ENCODE data around the gene PAWR. TPM values are rescaled to one million over a fixed set of nuclear protein-coding genes. Genes with fewer than 3 reads are reported as not detected.

Gene PAWR
- total RNA-seq, 1 experiment from 2014 or later = 55.3 TPM

GRCh38 chr12:79619872-79620562 lies 70.7 kb downstream of the PAWR start:
- intact Hi-C loops (cut with micrococcal nuclease; ENCODE audit: unreplicated experiment) = no loop called here
- no peak for DNase-seq (ENCODE audit: low spot score)
- Histone ChIP-seq H3K4me1 (ENCODE audit: insufficient read depth, low read length, poor library complexity, severe bottlenecking) (no peaks in the 10 kb centered on the region), H3K27ac (ENCODE audit: low read depth, low read length, poor library complexity, severe bottlenecking) (no peak overlapping the region), H3K27me3 (replicated peaks; ENCODE audit: insufficient read depth, low read depth, low read length, poor library complexity) (no peaks in the 10 kb centered on the region), H3K9me3 (ENCODE audit: low read depth, low read length, poor library complexity, severe bottlenecking) (no peaks in the 10 kb centered on the region), H3K36me3 (ENCODE audit: insufficient read depth, low read length, poor library complexity, severe bottlenecking) (peaks cover 4% of the 10 kb centered on the region), H3K4me3 (ENCODE audit: low read depth, low read length, poor library complexity, severe bottlenecking) (no peak overlapping the region)
- no TSS peak for BruUV-seq (replicated peaks)
- CTCF ChIA-PET = no interaction called here
- TF ChIP-seq CTCF (conservative IDR thresholded peaks at IDR 0.05; ENCODE audit: low read depth, low read length) (no peak), EZH2 (IDR thresholded peaks at IDR 0.05; ENCODE audit: borderline replicate concordance, low read depth, low read length, poor library complexity, severe bottlenecking) (no peak)
- POLR2A ChIA-PET (ENCODE audit: low non-redundant PET) = no interaction called here

- ChIA-PET POLR2A (ENCODE audit: low non-redundant PET) (no interaction called here), CTCF (no interaction called here)
- no TSS peak for BruUV-seq (replicated peaks)
- intact Hi-C loops (cut with micrococcal nuclease; ENCODE audit: unreplicated experiment) = no loop called here
- DNase-seq (ENCODE audit: low spot score) = no peak
- Histone ChIP-seq H3K9me3 (ENCODE audit: low read depth, low read length, poor library complexity, severe bottlenecking) (no peaks in the 10 kb centered on the region), H3K4me3 (ENCODE audit: low read depth, low read length, poor library complexity, severe bottlenecking) (no peak overlapping the region), H3K4me1 (ENCODE audit: insufficient read depth, low read length, poor library complexity, severe bottlenecking) (no peaks in the 10 kb centered on the region), H3K27me3 (replicated peaks; ENCODE audit: insufficient read depth, low read depth, low read length, poor library complexity) (no peaks in the 10 kb centered on the region), H3K36me3 (ENCODE audit: insufficient read depth, low read length, poor library complexity, severe bottlenecking) (peaks cover 4% of the 10 kb centered on the region), H3K27ac (ENCODE audit: low read depth, low read length, poor library complexity, severe bottlenecking) (no peak overlapping the region)
- no peak for TF ChIP-seq EZH2 (IDR thresholded peaks at IDR 0.05; ENCODE audit: borderline replicate concordance, low read depth, low read length, poor library complexity, severe bottlenecking)
- no peak for TF ChIP-seq CTCF (conservative IDR thresholded peaks at IDR 0.05; ENCODE audit: low read depth, low read length)
Observed at GRCh38 chr12:79618848-79619404, 71.8 kb downstream of the PAWR start.

GRCh38 chr12:79617696-79618095 lies 73.1 kb downstream of the PAWR start:
- ChIA-PET CTCF (no interaction called here), POLR2A (ENCODE audit: low non-redundant PET) (no interaction called here)
- no peaks in the 10 kb centered on the region for H3K4me1 ChIP-seq (ENCODE audit: insufficient read depth, low read length, poor library complexity, severe bottlenecking)
- no peak overlapping the region for H3K4me3 ChIP-seq (ENCODE audit: low read depth, low read length, poor library complexity, severe bottlenecking)
- no peaks in the 10 kb centered on the region for H3K27me3 ChIP-seq (replicated peaks; ENCODE audit: insufficient read depth, low read depth, low read length, poor library complexity)
- no TSS peak for BruUV-seq (replicated peaks)
- DNase-seq (ENCODE audit: low spot score) = no peak
- intact Hi-C loops (cut with micrococcal nuclease; ENCODE audit: unreplicated experiment) = no loop called here
- no peaks in the 10 kb centered on the region for H3K9me3 ChIP-seq (ENCODE audit: low read depth, low read length, poor library complexity, severe bottlenecking)
- peaks cover 4% of the 10 kb centered on the region for H3K36me3 ChIP-seq (ENCODE audit: insufficient read depth, low read length, poor library complexity, severe bottlenecking)
- no peak for TF ChIP-seq EZH2 (IDR thresholded peaks at IDR 0.05; ENCODE audit: borderline replicate concordance, low read depth, low read length, poor library complexity, severe bottlenecking)
- no peak for TF ChIP-seq CTCF (conservative IDR thresholded peaks at IDR 0.05; ENCODE audit: low read depth, low read length)
- no peak overlapping the region for H3K27ac ChIP-seq (ENCODE audit: low read depth, low read length, poor library complexity, severe bottlenecking)

Measured in A673 (cell line).